ENCODE data around the gene NCBP1.
"Not testable (repeated sequence)": the region's sequence is repeated elsewhere in the genome, so short reads cannot be mapped to it uniquely, and the experiment has no call there.

The NCBP1 gene

DNA sequence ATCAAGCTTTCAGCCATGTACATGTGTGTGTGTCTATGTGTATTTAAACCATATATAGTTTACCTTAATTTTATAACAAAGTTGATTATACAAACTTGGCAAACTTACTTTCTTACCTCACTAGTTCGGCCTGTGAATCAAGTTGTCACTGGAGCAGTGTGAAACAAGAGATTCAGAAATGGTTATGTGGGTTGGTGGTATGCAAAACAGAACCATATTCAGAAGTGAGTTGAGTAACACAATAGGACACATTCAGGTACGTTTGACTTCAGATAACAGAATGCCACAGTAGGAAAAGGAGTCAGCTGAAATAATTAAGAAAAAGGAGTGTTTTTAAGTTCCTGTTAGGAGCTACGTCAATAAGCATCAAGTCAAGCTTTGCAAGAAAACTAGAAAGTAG, 42.0 kb downstream of the NCBP1 start:
- DNase-seq, result no peak

DNA sequence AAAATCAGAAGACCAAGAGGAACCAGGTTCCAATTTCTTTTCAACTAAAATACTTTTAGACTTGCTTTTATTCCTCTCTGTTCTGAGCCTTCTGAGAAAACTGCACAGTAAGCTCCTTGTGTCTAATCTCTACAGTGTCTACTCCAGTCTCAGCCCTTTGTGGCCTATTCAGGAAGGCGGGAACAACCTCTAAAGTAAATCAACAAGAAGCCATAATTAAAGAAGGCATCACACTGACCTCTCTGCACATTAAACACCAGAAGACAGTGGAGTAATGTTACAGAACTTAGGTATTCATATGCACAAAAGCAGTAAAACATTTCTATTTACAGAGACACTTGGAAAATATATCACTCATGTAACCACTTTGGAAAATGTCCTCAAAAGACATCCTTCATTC, 48.6 kb downstream of the NCBP1 start:
- no peak for DNase-seq

DNA sequence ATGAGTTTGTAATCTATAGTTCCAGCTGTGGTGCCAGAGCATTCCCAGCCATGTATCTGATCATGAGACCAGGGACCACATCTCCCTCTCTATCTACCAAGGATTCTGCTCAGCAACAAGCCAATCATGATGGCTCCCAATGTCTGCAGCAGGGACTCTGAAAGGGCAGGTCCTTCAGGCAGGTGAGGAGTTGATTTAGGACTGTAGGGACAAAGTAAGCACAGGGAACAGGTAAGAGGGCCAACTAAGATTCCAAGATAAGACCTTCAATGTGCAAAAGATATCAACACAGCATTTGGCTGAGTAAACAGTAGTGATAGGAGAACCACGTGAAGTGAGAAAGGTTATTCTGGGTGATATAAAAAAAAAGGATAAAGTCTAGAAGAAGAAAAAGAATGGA, 55.0 kb downstream of the NCBP1 start:
- DNase-seq, result no peak

DNA sequence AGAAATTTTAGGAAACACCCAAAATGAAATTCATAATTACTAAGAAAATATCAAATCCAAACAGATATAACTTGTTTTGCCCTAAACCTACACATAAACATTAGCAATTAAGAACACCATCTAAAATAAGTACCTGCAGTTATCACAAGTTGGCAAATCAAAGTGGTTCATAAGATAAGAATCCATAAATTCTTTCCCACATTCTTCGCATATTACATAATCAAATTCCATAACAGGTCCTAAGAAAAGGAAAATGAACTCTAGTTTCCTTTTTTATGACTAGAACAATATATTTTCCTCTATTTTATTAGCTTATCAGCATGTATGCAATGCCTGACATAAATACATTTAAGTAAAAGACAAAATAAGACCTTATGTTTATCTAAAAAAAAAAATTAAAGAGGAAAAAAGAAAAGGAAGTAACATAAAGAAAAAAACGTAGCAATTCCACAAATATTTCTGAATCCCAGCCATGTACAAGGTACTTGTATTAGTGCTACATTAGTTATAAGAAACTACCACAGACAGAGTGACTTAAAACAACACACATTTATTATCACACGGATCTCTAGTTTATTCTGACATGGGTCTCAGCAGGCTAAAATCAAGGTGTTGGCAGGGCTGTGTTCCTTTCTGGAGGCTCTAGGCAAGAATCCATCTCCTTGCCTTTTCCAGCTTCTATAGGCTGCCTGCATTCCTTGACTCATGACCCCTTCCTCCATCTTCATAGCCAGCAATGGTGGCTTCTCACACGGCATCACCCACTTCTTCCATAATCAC, 56.0 kb downstream of the NCBP1 start:
- no peak for DNase-seq

DNA sequence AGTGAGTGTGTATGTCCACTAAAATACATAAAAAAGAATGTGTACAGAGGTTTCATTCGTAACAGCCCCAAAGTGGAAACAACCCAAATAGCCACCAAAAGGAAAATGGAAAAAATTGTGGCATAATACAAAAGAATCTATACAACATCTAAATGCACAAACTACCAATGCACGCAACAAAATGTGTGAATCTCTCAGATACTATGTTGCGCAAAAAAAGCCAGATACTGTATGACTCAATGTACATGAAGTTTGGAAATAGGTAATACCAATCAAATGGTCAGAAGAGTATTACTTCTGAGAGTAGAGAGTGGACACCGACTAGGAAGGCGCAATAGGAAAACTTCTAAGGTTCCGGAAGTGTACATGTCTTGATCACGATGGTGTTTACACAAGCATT, 61.1 kb downstream of the NCBP1 start:
- DNase-seq, result no peak

DNA sequence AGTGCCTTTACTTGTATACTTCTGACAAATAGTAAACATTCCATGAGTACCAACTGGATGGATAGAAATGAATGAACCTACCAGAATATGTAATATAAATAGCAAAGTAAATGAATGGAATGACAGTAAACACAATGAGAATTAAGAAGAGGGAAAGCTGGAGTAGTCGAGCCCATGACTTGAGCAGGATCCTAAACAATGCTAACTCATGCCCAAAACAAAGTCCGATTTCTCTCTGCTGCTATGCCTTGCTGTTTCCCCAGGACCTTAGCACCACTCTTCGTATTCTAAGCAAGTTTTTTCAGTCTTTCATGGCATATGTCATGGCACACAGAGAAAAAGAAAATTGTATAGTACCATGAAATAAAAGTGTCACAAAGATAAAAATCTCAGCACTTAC, 61.8 kb downstream of the NCBP1 start:
- no peak for DNase-seq

DNA sequence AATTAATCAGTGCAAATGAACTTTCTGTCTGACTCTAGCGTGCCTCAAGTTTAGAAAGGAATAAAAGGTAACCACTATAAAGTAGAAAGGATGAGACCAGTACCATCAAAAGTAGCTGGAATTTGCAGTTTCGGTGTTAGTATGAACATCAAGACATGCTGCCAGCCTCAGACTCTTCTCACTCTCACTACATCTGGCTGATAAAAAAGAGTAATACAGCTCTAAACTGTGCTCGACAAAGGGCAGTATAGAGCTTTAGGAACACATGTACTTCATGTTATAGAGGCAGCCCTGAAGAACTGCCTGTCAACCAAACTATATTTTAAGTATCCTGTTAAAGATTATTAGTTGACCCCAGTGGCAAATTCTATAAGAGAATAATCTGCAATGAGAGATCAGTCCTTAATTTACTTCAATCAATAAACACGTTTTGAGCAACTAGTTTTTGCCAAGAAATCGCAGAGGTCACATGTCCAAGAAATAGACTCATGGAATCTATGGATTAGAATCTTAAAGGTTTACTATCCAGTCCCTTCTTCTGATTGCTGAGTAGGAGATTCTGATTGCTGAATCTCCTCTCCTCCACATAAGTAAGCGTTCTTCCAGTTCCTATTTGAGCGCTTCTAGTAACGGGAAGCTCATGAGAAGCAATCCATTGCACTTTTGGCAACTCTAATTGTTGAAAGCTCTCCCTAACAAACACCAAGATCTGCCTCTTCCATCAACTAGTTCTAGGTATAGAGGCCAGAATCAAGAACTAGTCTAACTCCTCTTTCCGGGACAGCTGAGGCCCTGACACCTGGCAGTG, 62.6 kb downstream of the NCBP1 start:
- DNase-seq, result no peak

DNA sequence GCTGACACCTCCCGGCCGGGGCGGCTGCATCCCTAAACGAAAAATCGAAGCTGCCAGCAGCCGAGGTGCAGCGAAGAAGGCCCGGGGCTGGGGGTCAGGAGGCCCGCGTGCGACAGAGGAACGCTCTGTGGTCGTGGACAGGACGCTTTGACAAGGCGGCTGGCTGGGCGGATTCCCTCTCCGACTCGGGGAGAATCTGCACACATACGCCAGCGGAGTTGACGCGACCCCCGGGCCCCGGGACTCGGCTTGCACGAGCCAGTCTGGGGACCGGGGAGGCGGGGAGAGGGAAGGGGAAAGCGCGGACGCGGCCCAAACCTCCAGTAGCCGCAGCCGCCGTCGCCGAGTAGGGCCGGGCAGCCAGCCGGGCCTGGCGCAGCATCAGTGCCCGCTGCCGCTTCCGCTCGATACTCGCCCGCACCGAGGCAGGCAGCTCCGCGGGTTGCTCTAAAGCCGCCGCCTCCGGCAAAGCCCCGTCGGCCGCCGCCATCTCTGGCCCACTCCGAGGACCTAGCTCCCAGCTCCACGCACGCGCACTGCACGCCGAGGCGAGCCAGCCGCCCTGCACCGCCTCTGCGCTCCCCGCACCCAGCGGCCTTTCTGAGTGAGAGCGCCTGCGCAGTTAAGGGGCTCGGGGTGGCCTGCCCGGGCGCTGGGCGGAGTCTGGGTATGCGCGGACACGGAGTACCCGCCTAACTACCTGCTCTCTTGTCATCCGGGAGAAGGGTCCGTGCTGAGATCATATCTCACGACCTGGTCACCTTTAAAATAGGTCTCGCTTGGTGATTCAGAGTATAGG, 63.4 kb downstream of the NCBP1 start, which contains the start of gene XPA:
Gene XPA, minus strand, starts transcription at position 538 of the 799 bp plus-strand sequence. Its CDS starts 48 bp downstream, at position 490.
- peak; percentile 97 for DNase-seq

DNA sequence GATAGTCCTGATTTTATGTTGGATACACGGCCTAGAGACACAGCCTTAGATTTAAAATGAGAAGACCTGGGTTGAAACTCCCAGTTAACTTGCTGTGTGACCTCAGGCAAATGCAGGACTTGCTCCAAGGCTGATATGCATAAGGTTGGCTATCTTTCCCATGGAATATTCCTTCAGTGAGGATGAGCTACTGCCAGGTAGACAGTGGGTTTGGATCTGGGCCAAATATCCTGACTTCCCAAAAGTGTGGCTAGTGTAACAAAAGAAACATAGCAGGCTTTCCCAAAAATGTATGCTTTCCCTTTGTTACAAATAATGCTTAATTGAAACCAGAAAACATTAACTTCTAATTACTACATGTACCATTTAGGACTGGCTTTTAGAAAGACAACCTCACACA, 64.2 kb downstream of the NCBP1 start:
- DNase-seq, result no peak

DNA sequence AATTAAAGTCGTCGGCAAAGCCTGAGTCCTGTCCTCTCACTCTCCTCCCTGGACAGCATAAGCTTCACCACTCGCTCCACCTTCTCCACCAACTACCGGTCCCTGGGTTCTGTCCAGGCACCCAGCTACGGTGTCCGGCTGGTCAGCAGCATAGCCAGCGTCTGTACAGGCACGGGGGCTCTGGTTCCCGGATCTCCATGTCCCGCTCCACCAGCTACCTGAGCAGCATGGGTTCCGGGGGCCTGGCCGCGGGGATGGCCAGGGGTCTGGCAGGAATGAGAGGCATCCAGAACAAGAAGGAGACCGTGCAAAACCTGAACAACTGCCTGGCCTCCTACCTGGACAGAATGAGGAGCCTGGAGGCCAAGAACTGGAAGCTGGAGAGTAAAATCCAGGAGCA, 65.2 kb downstream of the NCBP1 start:
- DNase-seq, result no peak

DNA sequence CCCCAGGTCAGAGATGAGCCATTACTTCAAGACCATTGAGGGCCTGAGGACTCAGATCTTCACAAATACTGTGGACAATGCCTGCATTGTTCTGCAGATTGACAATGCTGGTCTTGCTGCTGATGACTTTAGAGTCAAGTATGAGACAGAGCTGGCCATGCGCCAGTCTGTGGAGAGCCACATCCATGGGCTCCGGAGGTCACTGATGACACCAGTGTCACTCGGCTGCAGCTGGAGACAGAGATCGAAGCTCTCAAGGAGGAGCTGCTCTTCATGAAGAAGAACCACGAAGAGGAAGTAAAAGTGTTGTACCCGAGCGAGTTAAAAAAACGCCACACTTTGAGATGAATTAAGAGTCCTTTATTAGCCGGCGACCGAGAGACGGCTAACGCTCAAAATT, 65.7 kb downstream of the NCBP1 start:
- not testable (repeated sequence) for DNase-seq

DNA sequence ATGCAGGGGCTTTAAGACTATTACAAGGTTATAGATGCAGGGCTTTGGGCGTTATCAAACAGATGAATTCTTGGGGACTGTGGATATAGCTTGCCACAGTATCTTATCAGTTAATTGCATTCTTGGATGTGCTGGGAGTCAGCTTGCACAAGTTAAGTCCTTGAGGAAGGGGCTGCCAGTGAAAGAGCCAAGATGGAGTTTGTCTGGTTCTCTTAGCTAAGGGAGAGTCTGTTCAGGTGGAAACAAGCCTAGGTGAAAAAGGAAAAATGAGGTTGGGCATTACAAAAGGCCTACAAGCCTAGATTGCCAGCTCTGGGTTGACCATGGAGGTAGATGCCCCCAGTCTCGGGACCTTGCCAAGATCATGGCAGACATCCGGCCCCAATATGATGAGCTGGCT, 66.2 kb downstream of the NCBP1 start:
- DNase-seq, result not testable (repeated sequence)

DNA sequence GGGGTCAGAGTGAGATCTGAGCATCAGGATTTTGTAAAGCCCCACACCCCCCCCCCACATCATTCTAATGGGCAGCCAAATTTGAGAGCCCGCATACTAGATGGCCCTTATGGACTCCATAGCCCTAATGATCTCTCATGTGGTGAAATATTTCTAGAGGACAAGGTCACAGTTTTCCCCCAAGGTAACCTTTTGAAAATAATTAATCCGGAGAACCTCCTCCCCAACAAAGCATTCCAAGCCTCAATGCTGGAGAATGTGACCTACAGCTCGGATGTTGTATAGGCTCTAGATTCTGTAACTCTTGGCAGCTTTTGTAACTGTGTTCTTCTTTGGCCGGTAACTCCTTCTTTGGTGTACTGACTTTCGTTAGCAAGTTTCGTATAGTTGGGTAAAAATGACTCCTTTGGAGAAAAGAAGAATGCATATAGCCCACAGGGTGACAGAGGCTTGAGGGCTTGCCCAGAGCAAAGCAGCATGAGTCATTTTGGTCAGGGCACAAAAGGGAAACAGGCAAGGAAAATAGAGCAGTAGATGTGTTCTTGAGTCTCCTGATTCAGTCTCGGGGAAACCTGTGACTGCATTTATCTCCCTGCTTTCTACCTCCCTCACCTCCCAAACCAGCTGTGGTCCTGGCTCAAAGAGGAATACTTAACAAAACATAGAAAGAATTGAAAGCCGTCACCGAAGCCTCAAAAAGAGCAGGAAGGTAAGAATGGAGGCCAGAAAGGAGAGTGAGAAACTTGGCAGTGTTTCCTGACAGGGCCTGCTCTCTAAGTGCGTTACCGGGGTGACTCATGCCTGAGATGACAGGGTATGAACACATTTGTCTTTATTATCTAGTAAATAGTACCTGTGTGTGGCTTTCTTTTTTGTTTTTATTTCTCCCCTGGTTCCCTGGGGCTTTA, 70.1 kb downstream of the NCBP1 start:
- DNase-seq, result no peak

DNA sequence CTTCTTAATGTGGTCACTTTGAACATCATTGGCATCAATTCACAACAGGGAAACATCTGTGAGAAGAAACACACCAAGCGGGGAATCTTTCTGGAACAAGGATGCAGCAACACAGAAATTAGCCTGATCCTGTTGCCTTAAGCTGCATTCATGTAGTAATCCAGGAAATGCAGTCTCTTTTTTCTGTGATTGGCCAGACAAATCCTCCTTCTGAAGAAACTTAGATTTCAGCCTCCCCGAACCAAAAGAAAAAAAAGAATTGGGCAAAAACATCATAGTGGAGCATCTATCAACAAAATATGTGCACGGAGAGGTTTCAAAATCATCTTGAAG, 70.7 kb downstream of the NCBP1 start:
- no peak for DNase-seq

DNA sequence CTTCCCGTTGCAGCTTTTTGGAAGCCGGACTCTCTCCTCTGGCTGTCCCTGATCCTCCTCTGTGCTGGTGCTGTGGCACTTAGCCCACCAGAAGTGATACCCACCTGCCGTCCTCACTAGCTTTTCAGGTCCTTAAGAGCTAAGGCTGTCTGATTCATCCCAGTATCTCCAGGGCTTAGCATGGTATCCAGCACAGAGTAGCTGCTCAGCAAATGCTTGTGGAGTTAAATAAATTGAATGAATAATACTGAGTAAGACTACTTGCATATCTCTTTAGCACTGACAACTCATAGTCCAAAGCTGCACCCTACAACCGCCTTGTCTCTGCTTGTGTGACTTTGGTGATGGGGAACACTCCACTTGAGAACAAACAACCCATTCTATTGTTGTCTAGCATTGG, 71.2 kb downstream of the NCBP1 start:
- no peak for DNase-seq

DNA sequence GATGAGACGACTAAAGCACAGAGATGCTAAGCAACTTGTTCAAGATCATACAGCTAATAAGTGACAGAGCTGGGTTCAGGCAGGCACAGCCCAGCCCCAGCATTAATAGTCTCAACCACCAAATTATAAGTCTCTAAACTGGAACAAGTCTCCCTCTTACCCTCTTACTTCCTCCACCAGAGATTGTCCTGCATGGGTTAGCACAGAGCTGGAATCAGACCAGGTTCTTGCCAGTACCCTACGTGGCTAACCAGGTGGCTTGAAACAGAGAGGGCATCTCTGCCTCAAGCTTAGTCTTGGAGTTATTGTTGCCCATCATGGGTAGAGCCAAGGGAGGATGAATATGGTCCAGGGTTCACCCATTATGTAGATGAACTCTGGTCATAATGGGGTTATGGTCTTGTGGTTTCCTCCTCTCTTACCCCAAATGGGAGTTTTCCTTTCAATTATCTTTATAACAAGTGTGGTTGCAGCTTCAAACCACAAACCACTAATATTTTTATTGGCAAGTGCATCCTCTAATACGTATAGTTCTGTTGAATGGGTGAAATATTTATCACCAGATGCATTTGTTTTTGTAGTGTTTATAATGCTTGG, 71.8 kb downstream of the NCBP1 start:
- DNase-seq, result no peak

DNA sequence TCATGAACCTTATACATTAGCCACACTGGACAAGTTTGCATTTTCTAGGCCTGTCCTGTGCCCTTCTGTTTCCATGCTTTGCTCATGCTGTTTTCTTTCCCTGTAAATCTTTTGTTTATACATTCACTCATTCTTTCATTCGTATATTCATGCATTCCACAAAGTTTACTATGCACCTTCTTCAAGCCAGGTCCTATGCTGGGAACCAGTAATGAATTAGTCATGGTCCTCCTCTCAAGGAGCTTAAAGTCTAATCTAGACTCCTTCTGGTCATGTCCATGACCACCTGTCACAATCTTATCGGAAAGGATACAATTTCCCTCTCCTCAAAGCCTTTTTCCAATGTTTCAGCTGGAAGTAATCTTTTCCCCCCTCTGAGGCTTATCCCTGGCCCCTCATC, 72.6 kb downstream of the NCBP1 start:
- no peak for DNase-seq

DNA sequence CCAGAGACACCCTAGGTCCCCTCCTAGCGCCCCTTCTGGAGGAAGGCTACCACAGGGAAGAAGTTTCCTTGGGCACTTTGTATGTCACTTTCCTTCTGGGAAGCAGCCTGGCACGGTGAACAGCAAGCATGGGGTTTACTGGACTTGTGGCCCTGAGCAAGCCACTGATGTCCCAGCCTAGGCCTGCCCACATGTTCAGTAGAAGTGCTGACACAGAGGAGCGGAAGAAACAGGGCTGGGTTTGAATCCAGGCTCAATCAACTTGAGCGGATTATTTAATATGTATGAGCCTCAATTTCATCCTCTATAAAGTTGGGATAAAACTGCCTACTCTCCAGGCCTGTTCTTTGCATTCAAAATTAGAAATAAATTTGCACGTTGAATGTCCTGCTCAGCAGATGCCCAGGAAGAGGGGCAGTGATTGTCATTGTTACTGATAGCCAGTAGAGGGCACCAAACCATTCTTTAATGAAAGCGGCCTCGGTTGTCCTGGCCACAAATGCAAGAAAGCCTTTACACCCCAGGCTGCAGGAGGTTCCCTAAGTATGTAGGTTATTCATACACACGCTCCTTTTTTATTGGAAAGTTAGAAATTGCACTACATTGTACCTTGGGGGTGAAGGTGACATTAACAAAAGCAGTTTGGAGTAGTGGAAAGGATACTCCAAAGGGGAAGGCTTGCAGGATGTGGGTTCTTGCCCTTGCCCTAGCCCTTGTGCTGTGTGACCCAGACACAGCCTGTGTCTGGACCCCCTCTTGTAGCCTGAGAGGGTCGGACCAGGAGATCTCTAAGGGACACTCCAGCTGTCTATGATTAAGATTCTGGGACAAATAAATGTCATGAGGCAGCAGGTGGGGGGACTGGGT, 77.0 kb downstream of the NCBP1 start:
- DNase-seq, result peak; percentile 18

DNA sequence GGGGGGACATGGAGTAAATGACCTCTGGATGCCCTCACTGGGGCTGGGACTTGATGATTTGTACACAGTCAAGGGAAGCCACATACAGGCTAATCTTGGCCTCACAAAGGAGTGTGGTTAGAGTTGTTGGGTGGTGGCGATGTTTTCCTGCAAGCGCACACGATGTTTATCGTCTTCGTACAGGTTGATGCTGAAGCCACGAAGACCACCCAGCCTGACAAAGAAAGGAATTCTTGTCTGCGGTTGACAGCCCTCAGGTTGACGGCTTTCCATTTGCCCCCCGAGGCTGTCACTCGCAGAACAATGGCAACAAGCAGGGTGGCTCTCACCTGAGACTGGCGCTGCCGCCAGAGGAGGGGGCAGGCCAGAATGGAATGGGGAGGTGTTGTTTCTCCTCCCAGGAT, 77.6 kb downstream of the NCBP1 start:
- DNase-seq, result no peak

DNA sequence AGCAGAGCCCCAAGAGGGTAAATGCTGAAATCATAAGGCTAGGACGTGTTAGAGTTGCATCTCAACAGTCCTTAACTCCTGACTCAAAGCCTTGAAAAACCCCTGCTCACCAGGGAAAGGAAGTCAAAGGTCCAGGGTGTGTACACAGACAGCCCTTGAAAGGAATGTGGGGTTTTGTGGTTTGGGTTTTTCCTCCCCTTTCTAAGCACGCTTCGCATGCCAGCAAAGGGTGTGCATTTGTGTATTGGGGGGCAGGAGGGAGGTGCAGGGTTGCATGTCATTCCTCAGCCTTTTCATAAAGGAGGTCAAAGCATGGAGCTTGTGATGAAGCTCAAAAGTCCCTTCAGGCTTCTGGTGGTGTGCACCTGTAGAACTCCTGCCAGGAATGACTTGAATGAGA, 80.8 kb downstream of the NCBP1 start:
- no peak for DNase-seq

DNA sequence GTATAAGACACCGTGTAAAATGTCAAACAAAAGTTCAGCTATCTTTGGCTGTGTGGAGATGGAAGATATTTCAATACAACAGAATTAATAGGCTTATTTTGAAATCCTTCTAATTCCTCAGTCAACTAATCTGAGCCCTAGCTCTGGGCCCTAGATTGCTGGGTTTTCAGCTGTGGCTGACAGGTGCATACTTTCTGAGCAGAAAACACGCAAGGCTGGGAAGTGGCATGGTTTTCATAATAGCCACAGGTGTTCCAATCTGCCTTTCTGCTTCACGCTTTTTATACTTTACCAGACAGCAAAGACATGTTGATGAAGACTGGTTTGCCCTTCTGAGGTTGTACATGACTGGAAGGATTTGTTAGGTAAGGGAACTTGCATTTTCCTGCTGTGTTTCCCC, 84.2 kb downstream of the NCBP1 start:
- no peak for DNase-seq

All from activated CD4-positive, alpha-beta T cell treated with anti-CD3 and anti-CD28 coated beads for 1 hour (primary cell).